ENCODE measurements around the gene HIVEP3. TPM values are rescaled to one million over a fixed set of nuclear protein-coding genes. Genes with fewer than 3 reads are reported as not detected.

HIVEP3 gene
- total RNA-seq, 3 donors from 2014 or later = 107 to 117 (median 114) TPM

DNA sequence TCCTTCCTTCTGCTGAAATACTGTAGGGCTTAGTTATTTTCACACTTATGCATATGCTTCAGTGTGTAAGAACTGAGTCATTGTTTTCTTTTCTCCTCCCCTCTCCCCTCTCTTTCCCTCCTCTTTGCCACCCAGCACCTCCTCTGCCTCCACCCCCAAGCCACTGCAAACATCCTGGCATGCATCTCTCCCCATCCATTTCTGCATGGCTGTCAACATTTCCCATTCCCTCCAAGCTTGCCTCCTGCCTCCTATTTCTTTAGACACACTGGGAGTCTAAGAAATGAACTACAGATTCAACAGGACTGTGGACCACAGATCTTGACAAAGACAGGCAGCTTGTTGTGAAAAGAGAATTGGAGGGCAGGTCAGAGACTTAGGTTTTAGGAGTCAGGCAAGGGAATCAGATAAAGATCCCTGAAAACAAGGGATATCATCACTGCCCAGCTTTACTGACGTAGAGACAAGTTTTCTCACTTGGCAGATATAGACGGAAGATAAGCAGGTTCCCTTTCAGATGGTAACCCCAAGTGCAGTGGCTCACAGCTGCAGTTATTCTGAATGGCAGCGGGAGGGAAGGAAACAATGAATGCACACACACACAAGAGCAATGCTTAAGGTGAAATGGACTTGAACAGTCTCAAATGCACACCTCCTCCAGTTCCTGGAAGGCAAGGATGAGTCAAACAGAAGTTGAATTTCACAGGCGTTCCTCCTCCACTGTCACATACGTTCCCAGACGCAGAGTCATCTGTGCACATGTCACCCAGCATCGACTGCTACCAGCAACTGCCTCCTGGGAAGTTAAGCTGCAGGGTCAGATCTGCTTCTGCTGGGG, 56.1 kb downstream of the HIVEP3 start:
- H3K27me3 Mint-ChIP-seq (ENCODE audit: low read depth) = no peaks in the 10 kb centered on the region
- peak overlapping the region; percentile 57 for H3K4me3 Mint-ChIP-seq
- peak; percentile 12 for DNase-seq
- peak; percentile 90 to 93 for ATAC-seq
- H3K9me3 Mint-ChIP-seq = no peaks in the 10 kb centered on the region
- H3K36me3 Mint-ChIP-seq (ENCODE audit: insufficient read depth) = peaks cover 12% of the 10 kb centered on the region
- peaks cover 32% of the 10 kb centered on the region for H3K4me1 Mint-ChIP-seq (ENCODE audit: low read depth)

DNA sequence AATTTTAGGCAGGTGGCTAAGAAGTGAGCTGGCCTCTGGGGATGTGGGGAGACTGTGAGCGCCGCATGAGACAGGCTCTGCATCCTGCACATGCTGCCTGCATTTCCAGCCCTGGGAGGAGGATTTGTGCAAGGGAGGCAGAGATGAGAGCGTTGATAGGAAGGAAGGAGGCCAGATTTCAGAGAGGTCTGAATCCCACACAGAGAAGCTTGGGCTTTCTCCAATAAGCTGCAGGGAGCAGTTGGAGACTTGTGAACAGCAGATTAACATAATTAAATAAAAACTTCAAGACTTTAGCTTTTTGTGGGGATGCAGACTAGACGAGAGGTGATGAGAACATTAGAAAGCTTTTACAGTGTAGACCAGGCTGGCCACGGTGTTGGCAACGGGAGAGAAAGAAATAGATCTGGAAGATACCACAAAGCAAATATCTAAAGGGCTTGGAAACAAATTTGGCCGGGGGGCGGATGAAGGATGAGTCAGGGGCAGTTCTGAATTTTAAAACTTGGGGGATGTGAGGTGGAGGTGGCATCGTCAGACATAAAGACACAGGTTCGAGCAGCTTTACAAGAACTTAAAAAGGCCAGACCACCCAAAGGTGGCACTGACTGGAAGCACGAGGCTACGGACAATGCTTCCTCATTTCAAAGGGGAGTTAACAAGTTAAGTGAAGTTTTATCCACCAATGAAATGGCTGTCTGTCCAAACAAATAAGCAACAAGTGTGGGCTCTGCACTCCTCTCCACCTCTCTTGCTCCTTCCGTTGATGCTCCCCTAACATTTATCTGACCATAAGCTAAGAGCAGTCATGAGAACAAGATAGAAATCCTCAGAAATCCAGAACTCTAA, 57.0 kb downstream of the HIVEP3 start:
- Mint-ChIP-seq H3K9me3 (no peaks in the 10 kb centered on the region), H3K27me3 (ENCODE audit: low read depth) (no peaks in the 10 kb centered on the region), H3K4me1 (ENCODE audit: low read depth) (peaks cover 32% of the 10 kb centered on the region), H3K36me3 (ENCODE audit: insufficient read depth) (peaks cover 12% of the 10 kb centered on the region), H3K4me3 (peak overlapping the region; percentile 57)
- DNase-seq (no peak), ATAC-seq (no peak)

DNA sequence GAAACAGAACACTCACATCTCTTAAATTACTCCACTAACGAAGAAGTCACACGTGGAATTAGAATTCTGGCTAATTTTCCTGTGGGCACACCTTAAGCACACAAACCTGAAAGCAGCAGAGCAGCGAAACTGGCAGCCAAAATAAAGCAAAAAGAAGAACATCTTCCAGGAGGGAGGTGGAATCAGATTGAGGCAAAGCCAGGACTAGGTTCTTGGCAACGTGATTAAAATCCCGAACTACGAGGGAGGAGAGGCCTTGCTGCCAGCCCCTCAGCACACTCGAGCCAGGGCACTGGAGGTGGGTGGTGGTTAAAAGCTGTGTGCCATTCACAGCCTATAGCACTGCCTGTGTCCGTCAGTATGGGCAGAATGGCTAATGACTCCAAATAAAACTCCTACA, 58.0 kb downstream of the HIVEP3 start:
- H3K27me3 Mint-ChIP-seq (ENCODE audit: low read depth) = no peaks in the 10 kb centered on the region
- DNase-seq = no peak
- no peaks in the 10 kb centered on the region for H3K9me3 Mint-ChIP-seq

DNA sequence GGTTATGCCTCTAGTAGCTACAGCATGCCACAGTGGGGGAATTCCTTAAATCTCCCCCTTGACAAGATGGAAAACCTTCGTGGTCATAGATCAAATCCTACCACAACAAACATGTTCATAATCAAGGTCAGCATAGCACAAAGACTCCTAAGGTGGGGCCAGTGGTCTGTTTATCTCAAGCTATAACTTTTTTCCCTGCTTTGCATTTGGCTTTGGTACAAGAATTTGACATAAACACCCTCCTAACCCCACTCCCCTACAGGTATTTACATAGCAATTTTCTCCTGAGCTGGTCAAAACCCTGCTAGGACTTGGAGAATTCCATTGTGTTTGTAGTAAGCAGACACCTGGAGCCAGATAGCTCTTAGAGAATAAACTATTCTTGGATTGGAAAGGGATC, 58.5 kb downstream of the HIVEP3 start:
- Mint-ChIP-seq H3K36me3 (ENCODE audit: insufficient read depth) (peaks cover 17% of the 10 kb centered on the region), H3K4me1 (ENCODE audit: low read depth) (peaks cover 32% of the 10 kb centered on the region), H3K9me3 (no peaks in the 10 kb centered on the region), H3K27me3 (ENCODE audit: low read depth) (no peaks in the 10 kb centered on the region), H3K4me3 (no peak overlapping the region)
- ATAC-seq (no peak), DNase-seq (no peak)

More for the DNA sequence above, 58.0 kb downstream of the HIVEP3 start:
- Mint-ChIP-seq H3K4me1 (ENCODE audit: low read depth) (peaks cover 32% of the 10 kb centered on the region), H3K36me3 (ENCODE audit: insufficient read depth) (peaks cover 13% of the 10 kb centered on the region), H3K4me3 (no peak overlapping the region)
- no peak for ATAC-seq

DNA sequence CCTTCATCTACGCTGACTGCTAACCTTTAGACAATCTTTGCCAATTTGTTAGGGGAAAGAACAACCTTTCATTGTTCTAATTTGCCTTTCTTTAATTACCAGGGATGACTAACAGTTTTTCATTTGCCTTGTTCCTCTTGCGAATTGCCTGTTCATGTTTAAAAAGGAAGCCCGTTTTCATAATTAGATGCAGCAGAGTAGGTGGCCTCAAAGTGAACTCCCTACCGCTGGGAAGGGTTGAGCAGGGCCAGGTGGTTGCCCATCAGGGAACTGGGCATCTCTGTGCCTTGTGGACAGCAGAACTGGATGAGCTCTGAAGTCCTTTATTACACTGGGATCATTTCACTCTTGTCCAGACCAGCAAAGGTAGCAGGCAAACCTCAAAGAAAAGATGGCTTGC, 59.0 kb downstream of the HIVEP3 start:
- Mint-ChIP-seq H3K9me3 (no peaks in the 10 kb centered on the region), H3K36me3 (ENCODE audit: insufficient read depth) (peaks cover 17% of the 10 kb centered on the region), H3K4me3 (no peak overlapping the region), H3K27me3 (ENCODE audit: low read depth) (no peaks in the 10 kb centered on the region), H3K4me1 (ENCODE audit: low read depth) (peaks cover 32% of the 10 kb centered on the region)
- no peak for ATAC-seq
- no peak for DNase-seq

DNA sequence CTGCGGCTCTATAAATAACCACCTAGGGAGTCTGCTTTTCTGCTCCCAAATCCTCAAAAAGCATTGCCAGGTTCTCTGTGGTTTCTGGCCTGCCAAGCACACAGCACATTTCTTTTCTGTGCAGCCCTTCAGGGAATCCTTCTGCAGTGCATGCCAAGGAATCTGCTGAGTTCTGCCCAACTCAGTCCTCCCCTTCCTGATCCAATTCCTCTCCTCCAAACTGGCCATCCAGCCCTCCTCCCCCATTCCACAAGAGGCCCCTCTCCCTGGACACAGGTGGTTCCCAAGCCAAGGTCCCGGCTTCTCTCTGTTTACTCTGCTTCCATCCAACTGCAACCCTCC, 61.8 kb downstream of the HIVEP3 start:
- ATAC-seq (no peak), DNase-seq (no peak)
- H3K4me3 Mint-ChIP-seq = no peak overlapping the region
- H3K9me3 Mint-ChIP-seq = no peaks in the 10 kb centered on the region
- H3K27me3 Mint-ChIP-seq (ENCODE audit: low read depth) = no peaks in the 10 kb centered on the region
- peaks cover 13% of the 10 kb centered on the region for H3K4me1 Mint-ChIP-seq (ENCODE audit: low read depth)
- peaks cover 17% of the 10 kb centered on the region for H3K36me3 Mint-ChIP-seq (ENCODE audit: insufficient read depth)

DNA sequence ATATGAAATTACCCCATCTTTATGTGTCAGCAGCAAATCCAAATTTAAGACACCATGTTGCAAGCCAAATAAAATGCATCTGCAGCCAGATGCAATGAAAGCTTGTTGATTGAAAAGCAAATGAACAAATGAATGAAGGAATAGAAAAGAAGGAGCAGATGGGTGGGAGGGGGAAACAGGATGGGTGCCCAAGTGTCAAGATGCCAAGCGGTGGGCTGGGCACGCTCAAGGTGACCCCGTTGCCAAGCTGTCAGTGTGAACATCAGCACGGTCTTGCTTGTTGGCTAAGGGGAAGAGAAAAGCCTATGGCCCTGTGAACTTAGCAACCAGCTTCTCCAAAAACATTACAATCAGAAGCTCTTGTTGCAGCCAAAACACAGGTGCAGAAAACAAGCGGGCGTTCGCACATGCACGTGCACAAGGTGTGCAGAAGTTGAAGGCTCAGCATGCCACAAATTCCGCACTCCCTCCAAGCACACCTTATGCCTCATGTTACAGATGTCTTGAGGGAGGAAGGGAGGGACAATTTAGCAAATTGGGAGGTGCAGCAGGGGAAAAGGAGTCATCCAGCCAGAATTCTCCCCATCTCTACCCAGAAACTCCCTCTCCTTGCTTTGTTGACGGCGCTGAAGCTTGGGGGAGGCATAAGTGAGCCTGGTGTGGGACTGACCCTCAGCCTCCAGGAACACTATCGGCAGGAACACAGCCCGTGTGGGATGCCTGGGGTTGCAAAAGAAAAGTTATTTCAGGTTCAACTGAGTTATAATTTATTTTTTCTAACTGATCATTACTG, 62.4 kb downstream of the HIVEP3 start:
- ATAC-seq (no peak), DNase-seq (no peak)
- H3K36me3 Mint-ChIP-seq (ENCODE audit: insufficient read depth) = peaks cover 14% of the 10 kb centered on the region
- H3K4me3 Mint-ChIP-seq = no peak overlapping the region
- no peaks in the 10 kb centered on the region for H3K27me3 Mint-ChIP-seq (ENCODE audit: low read depth)
- H3K9me3 Mint-ChIP-seq = no peaks in the 10 kb centered on the region
- peaks cover 7% of the 10 kb centered on the region for H3K4me1 Mint-ChIP-seq (ENCODE audit: low read depth)

DNA sequence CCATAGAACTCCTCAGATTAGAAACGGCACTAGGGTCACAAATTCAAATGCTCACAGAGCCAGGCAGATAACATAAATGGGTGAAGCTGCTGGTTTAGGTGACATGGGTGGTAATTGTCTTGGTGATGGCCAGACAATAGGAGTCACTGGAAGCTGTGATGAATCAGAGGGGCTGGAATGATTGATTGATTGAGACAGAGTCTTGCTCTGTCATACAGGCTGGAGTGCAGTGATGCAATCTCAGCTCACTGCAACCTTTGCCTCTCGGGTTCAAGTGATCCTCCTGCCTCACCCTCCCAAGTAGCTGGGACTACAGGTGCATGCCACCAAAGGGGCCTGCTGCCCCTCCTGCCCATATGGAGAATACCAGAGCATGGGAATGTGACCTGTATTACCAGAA, 63.0 kb downstream of the HIVEP3 start:
- H3K4me1 Mint-ChIP-seq (ENCODE audit: low read depth) = peaks cover 7% of the 10 kb centered on the region

DNA sequence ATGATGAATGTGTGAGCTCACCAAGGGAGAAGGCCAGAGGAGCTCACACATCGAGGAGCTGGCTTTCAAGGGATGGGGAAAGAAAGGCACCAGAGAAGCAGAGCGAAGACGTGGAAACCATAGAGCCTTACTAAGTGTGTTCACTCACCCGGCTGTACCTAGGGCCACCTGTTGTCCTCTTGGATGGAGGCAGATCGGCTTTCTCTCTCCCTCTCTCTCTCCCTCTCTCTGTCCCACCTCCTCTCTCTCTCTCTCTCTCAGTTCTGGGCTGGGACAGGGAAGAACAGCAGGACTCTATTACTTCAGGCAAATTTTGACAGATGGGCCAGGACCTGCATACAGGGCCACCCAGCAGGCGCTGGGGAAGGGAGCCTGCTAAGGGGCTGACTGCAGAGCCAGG, 64.8 kb downstream of the HIVEP3 start:
- ATAC-seq (no peak), DNase-seq (no peak)
- peaks cover 8% of the 10 kb centered on the region for H3K36me3 Mint-ChIP-seq (ENCODE audit: insufficient read depth)

More for the DNA sequence above, 63.0 kb downstream of the HIVEP3 start:
- DNase-seq (no peak), ATAC-seq (no peak)
- H3K27me3 Mint-ChIP-seq (ENCODE audit: low read depth) = no peaks in the 10 kb centered on the region
- H3K4me3 Mint-ChIP-seq = no peak overlapping the region
- H3K36me3 Mint-ChIP-seq (ENCODE audit: insufficient read depth) = peaks cover 14% of the 10 kb centered on the region
- no peaks in the 10 kb centered on the region for H3K9me3 Mint-ChIP-seq

GRCh38 chr1:41852091-41852490, 66.6 kb downstream of the HIVEP3 start:
- peaks cover 15% of the 10 kb centered on the region for H3K36me3 Mint-ChIP-seq (ENCODE audit: insufficient read depth)
- DNase-seq = no peak
- H3K27me3 Mint-ChIP-seq (ENCODE audit: low read depth) = no peaks in the 10 kb centered on the region
- no peak overlapping the region for H3K4me3 Mint-ChIP-seq
- peaks cover 17% of the 10 kb centered on the region for H3K4me1 Mint-ChIP-seq (ENCODE audit: low read depth)
- ATAC-seq = no peak
- H3K9me3 Mint-ChIP-seq = no peaks in the 10 kb centered on the region

More for the DNA sequence above, 64.8 kb downstream of the HIVEP3 start:
- Mint-ChIP-seq H3K4me3 (no peak overlapping the region), H3K9me3 (no peaks in the 10 kb centered on the region), H3K27me3 (ENCODE audit: low read depth) (no peaks in the 10 kb centered on the region), H3K4me1 (ENCODE audit: low read depth) (peaks cover 11% of the 10 kb centered on the region)

DNA sequence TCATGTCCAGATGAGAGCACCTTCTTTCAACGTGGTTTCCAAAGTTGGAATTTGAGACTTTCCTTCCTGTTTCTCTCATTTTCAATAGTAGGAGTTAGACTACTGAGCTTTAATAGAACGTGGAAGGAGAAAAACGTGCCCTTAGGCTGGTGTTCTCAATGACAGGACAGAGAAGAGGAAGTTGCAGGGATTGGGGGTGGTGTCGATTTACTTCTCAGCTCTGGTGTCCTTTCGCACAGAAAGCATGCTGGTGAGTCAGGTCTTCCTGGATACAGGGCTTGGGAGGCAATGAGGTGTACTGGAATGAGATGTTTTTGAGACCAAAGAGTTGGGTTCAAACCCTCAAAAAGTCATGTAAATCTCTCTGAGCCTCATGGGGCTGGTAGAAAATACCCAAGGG, 67.1 kb downstream of the HIVEP3 start:
- no peaks in the 10 kb centered on the region for H3K9me3 Mint-ChIP-seq
- no peak overlapping the region for H3K4me3 Mint-ChIP-seq
- peaks cover 22% of the 10 kb centered on the region for H3K4me1 Mint-ChIP-seq (ENCODE audit: low read depth)
- DNase-seq (no peak), ATAC-seq (no peak)
- peaks cover 19% of the 10 kb centered on the region for H3K36me3 Mint-ChIP-seq (ENCODE audit: insufficient read depth)
- H3K27me3 Mint-ChIP-seq (ENCODE audit: low read depth) = no peaks in the 10 kb centered on the region

DNA sequence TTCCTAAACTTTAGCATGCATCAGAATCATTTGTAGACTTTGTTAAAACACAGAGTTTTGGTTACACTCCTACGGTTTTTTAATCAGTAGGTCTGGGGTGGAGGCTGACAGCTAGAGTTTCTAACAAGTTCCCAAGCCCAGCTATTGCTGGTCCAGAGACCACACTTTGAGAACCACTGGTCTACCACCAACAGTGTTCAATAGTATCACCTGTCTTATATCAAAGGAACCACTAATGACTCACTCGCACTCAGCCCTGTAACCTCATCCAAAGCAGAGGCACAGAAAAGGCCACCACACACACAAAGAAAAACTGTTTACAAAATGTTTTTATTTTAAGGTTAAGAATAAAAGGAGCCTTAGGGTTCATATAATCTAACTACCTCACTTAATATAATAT, 68.7 kb downstream of the HIVEP3 start:
- Mint-ChIP-seq H3K4me3 (no peak overlapping the region), H3K36me3 (ENCODE audit: insufficient read depth) (peaks cover 19% of the 10 kb centered on the region), H3K27me3 (ENCODE audit: low read depth) (no peaks in the 10 kb centered on the region), H3K9me3 (no peaks in the 10 kb centered on the region), H3K4me1 (ENCODE audit: low read depth) (peaks cover 27% of the 10 kb centered on the region)
- DNase-seq (no peak), ATAC-seq (peak; percentile 81 to 91)

- Mint-ChIP-seq H3K36me3 (ENCODE audit: insufficient read depth) (peaks cover 19% of the 10 kb centered on the region), H3K4me3 (no peak overlapping the region)
- ATAC-seq = no peak
These were observed 69.4 kb downstream of the HIVEP3 start for GRCh38 chr1:41849211-41849759.

More at GRCh38 chr1:41849211-41849759, 69.4 kb downstream of the HIVEP3 start:
- Mint-ChIP-seq H3K4me1 (ENCODE audit: low read depth) (peaks cover 27% of the 10 kb centered on the region), H3K9me3 (no peaks in the 10 kb centered on the region), H3K27me3 (ENCODE audit: low read depth) (no peaks in the 10 kb centered on the region)
- no peak for DNase-seq

Measured in activated T-cell treated with anti-CD3 and anti-CD28 coated beads, Interleukin-2, amount 50 U/mL, for 4 hours (primary cell).